ENCODE data around the gene LDLRAD3.

LDLRAD3 gene

GRCh38 chr11:36103933-36104530, 160.2 kb downstream of the LDLRAD3 start:
- no peak for DNase-seq (ENCODE audit: low read depth in 2 of 2)

GRCh38 chr11:36104660-36104992, 160.8 kb downstream of the LDLRAD3 start:
- DNase-seq (ENCODE audit: low read depth in 2 of 2) = no peak

- no peak for DNase-seq (ENCODE audit: low read depth in 2 of 2)
These were observed 162.1 kb downstream of the LDLRAD3 start for GRCh38 chr11:36105743-36106581.

- no peak for DNase-seq (ENCODE audit: low read depth in 2 of 2)
These were observed 163.7 kb downstream of the LDLRAD3 start for GRCh38 chr11:36107547-36107946.

GRCh38 chr11:36108881-36109589, 165.2 kb downstream of the LDLRAD3 start:
- DNase-seq (ENCODE audit: low read depth in 2 of 2) = no peak

GRCh38 chr11:36109590-36109849, 165.7 kb downstream of the LDLRAD3 start:
- no peak for DNase-seq (ENCODE audit: low read depth in 2 of 2)

- no peak for DNase-seq (ENCODE audit: low read depth in 2 of 2)
These were observed 166.2 kb downstream of the LDLRAD3 start for GRCh38 chr11:36109850-36110606.

GRCh38 chr11:36110668-36111410, 167.0 kb downstream of the LDLRAD3 start:
- DNase-seq (ENCODE audit: low read depth in 2 of 2) = no peak

- DNase-seq (ENCODE audit: low read depth in 2 of 2) = no peak
These were observed 170.2 kb downstream of the LDLRAD3 start for GRCh38 chr11:36114095-36114494.

GRCh38 chr11:36115378-36115801, 171.5 kb downstream of the LDLRAD3 start:
- DNase-seq (ENCODE audit: low read depth in 2 of 2) = no peak

GRCh38 chr11:36116161-36116560, 172.3 kb downstream of the LDLRAD3 start:
- no peak for DNase-seq (ENCODE audit: low read depth in 2 of 2)

- DNase-seq (ENCODE audit: low read depth in 2 of 2) = no peak
These were observed 174.2 kb downstream of the LDLRAD3 start for GRCh38 chr11:36118084-36118483.

- no peak for DNase-seq (ENCODE audit: low read depth in 2 of 2)
These were observed 175.4 kb downstream of the LDLRAD3 start for GRCh38 chr11:36119300-36119699.

- DNase-seq (ENCODE audit: low read depth in 2 of 2) = no peak
These were observed 177.2 kb downstream of the LDLRAD3 start for GRCh38 chr11:36121054-36121453.

GRCh38 chr11:36122671-36123070, 178.8 kb downstream of the LDLRAD3 start:
- no peak for DNase-seq (ENCODE audit: low read depth in 2 of 2)

GRCh38 chr11:36123336-36124101, 179.7 kb downstream of the LDLRAD3 start:
- no peak for DNase-seq (ENCODE audit: low read depth in 2 of 2)

GRCh38 chr11:36126678-36127077, 182.8 kb downstream of the LDLRAD3 start:
- no peak for DNase-seq (ENCODE audit: low read depth in 2 of 2)

GRCh38 chr11:36127550-36127949, 183.7 kb downstream of the LDLRAD3 start:
- no peak for DNase-seq (ENCODE audit: low read depth in 2 of 2)

- no peak for DNase-seq (ENCODE audit: low read depth in 2 of 2)
These were observed 186.1 kb downstream of the LDLRAD3 start for GRCh38 chr11:36129955-36130354.

- no peak for DNase-seq (ENCODE audit: low read depth in 2 of 2)
These were observed 186.5 kb downstream of the LDLRAD3 start for GRCh38 chr11:36130401-36130800.

Data from stimulated activated CD8-positive, alpha-beta memory T cell treated with anti-CD3 and anti-CD28 coated beads, Interleukin-15, amount 100 ng/mL, for 48 hours (primary cell).